IMR-90 (cell line): Measurements from ENCODE around the gene SLC6A16. TPM values are rescaled to one million over a fixed set of nuclear protein-coding genes. Genes with fewer than 3 reads are reported as not detected.

Source experiments
- ATAC-seq: fragments of 200-7000 bp; cut with Tn5 transposase; 2 replicates; pipeline ENCODE4 v1.9.1; 2020; ENCODE audit warnings: low read depth, mild to moderate bottlenecking, moderate library complexity
- BruUV-seq: library from RNA; stranded (reverse); fragments of 400-500 nt; replicated peaks from 2 replicates; lab custom pipeline; 2021; lab: Mats Ljungman, UMichigan
- CTCF ChIA-PET: fragments of 300-600 bp; formaldehyde crosslinking; extraction: SDS; loops from one replicate; lab custom pipeline; 2021; ENCODE audit warnings: antibody characterized with exemption; lab: Yijun Ruan, JAX
- POLR2A ChIA-PET: fragments of 300-600 bp; sonication (Branson Sonifier 250); formaldehyde crosslinking; loops from one replicate; lab custom pipeline; 2022; ENCODE audit warnings: antibody characterized with exemption; ENCODE audit not compliant: unreplicated experiment; lab: Charles Lee
- DNase-seq: peaks from one replicate; pipeline ENCODE4 v3.0.0; 2013
- H2AFZ ChIP-seq: replicated peaks from 2 replicates; pipeline ENCODE3; 2013; ENCODE audit warnings: low read length, mild to moderate bottlenecking; ENCODE audit not compliant: poor library complexity
- H2AK5ac ChIP-seq: 2 replicates; pipeline ENCODE4 v1.6.1; 2013; ENCODE audit warnings: low read depth, low read length, inconsistent platforms
- H2AK9ac ChIP-seq: replicated peaks from 2 replicates; pipeline ENCODE3; 2013; ENCODE audit warnings: mild to moderate bottlenecking, low read depth, low read length, moderate library complexity; ENCODE audit not compliant: poor library complexity
- H2BK120ac ChIP-seq: 2 replicates; pipeline ENCODE4 v1.6.1; 2013; ENCODE audit warnings: low read depth, low read length, inconsistent platforms
- H2BK15ac ChIP-seq: 3 replicates; pipeline ENCODE4 v1.6.1; 2013; ENCODE audit warnings: low read depth, low read length, inconsistent platforms
- H2BK20ac ChIP-seq: 2 replicates; pipeline ENCODE4 v1.6.1; 2013; ENCODE audit warnings: low read depth, mild to moderate bottlenecking, inconsistent platforms, low read length, moderate library complexity
- H2BK5ac ChIP-seq: 2 replicates; pipeline ENCODE4 v1.6.1; 2013; ENCODE audit warnings: mild to moderate bottlenecking, low read depth, low read length, inconsistent platforms; ENCODE audit not compliant: poor library complexity, severe bottlenecking
- H3K14ac ChIP-seq: replicated peaks from 2 replicates; pipeline ENCODE4 v1.6.1; 2013; ENCODE audit warnings: low read depth, low read length, inconsistent platforms
- H3K18ac ChIP-seq: 2 replicates; pipeline ENCODE4 v1.6.1; 2013; ENCODE audit warnings: low read depth, low read length, control low read depth
- H3K23ac ChIP-seq: 2 replicates; pipeline ENCODE4 v1.6.1; 2013; ENCODE audit warnings: low read depth, low read length, inconsistent platforms
- H3K27ac ChIP-seq: 2 replicates; pipeline ENCODE4 v1.5.1; 2013; ENCODE audit warnings: mild to moderate bottlenecking, control low read depth, low read length; ENCODE audit not compliant: insufficient read depth
- H3K27me3 ChIP-seq: 2 replicates; pipeline ENCODE4 v1.6.1; 2013; ENCODE audit warnings: low read length; ENCODE audit not compliant: control insufficient read depth, insufficient read depth
- H3K36me3 ChIP-seq: 2 replicates; pipeline ENCODE4 v1.6.1; 2013; ENCODE audit warnings: low read length, mixed read lengths; ENCODE audit not compliant: control insufficient read depth, insufficient read depth
- H3K4ac ChIP-seq: 2 replicates; pipeline ENCODE4 v1.6.1; 2013; ENCODE audit warnings: low read depth, low read length, inconsistent platforms
- H3K4me1 ChIP-seq: 2 replicates; pipeline ENCODE4 v1.6.1; 2013; ENCODE audit warnings: low read length, mixed read lengths; ENCODE audit not compliant: control insufficient read depth, insufficient read depth
- H3K4me2 ChIP-seq: 2 replicates; pipeline ENCODE4 v1.6.1; 2013; ENCODE audit warnings: low read depth, mild to moderate bottlenecking, control low read depth, low read length, moderate library complexity
- H3K4me3 ChIP-seq: 2 replicates; pipeline ENCODE4 v1.5.1; 2013; ENCODE audit warnings: low read depth, mild to moderate bottlenecking, control low read depth, low read length, moderate library complexity; ENCODE audit not compliant: insufficient read depth
- H3K56ac ChIP-seq: 2 replicates; pipeline ENCODE4 v1.6.1; 2013; ENCODE audit warnings: low read length, inconsistent platforms; ENCODE audit not compliant: insufficient read depth; ENCODE audit errors: extremely low read depth
- H3K79me1 ChIP-seq, 2 experiments: 2 replicates each; pipeline ENCODE4 v1.6.1; 2013; ENCODE audit warnings: low read length in 2 of 2, inconsistent platforms in 1 of 2, low read depth in 1 of 2
- H3K9ac ChIP-seq: 2 replicates; pipeline ENCODE4 v1.6.1; 2013; ENCODE audit warnings: low read depth, low read length, control low read depth
- H3K9me1 ChIP-seq: 2 replicates; pipeline ENCODE4 v1.6.1; 2013; ENCODE audit warnings: low read length, inconsistent platforms; ENCODE audit not compliant: insufficient read depth
- H3K9me3 ChIP-seq: 2 replicates; pipeline ENCODE4 v1.6.1; 2013; ENCODE audit warnings: low read length; ENCODE audit not compliant: control insufficient read depth, insufficient read depth
- H4K20me1 ChIP-seq: 2 replicates; pipeline ENCODE4 v1.6.1; 2013; ENCODE audit warnings: low read length, inconsistent platforms; ENCODE audit not compliant: insufficient read depth
- H4K5ac ChIP-seq: 2 replicates; pipeline ENCODE4 v1.6.1; 2013; ENCODE audit warnings: mild to moderate bottlenecking, low read depth, low read length, control low read depth
- H4K8ac ChIP-seq, 2 experiments: 2 replicates each; pipeline ENCODE4 v1.6.1; 2013; ENCODE audit warnings: low read depth in 2 of 2, low read length in 2 of 2, control low read depth in 1 of 2, inconsistent platforms in 1 of 2
- H4K91ac ChIP-seq: 2 replicates; pipeline ENCODE4 v1.6.1; 2013; ENCODE audit warnings: low read depth, low read length, inconsistent platforms; ENCODE audit not compliant: insufficient read depth
- BHLHE40 ChIP-seq: fragments of 150-350 bp; IDR thresholded peaks from 2 replicates; pipeline ENCODE4 v1.6.1; 2016; ENCODE audit warnings: mild to moderate bottlenecking, low read depth, low read length
- CEBPB ChIP-seq: IDR thresholded peaks from 2 replicates; pipeline ENCODE4 v1.6.1; 2012; ENCODE audit warnings: low read depth, low read length, improper control_type of control experiment
- CHD1 ChIP-seq: IDR thresholded peaks from 2 replicates; pipeline ENCODE4 v1.6.1; 2012; ENCODE audit warnings: low read depth, low read length, improper control_type of control experiment
- MAFK ChIP-seq: IDR thresholded peaks from 2 replicates; pipeline ENCODE4 v1.6.1; 2012; ENCODE audit warnings: low read depth, low read length, improper control_type of control experiment
- MXI1 ChIP-seq: IDR thresholded peaks from 2 replicates; pipeline ENCODE4 v1.6.1; 2012; ENCODE audit warnings: low read depth, mild to moderate bottlenecking, low read length, moderate library complexity, borderline replicate concordance
- NFE2L2 ChIP-seq: fragments of 150-350 bp; IDR thresholded peaks from 2 replicates; pipeline ENCODE4 v1.6.1; 2016; ENCODE audit warnings: low read depth, mild to moderate bottlenecking, low read length
- POLR2A ChIP-seq: IDR thresholded peaks from 2 replicates; pipeline ENCODE4 v1.6.1; 2012; ENCODE audit warnings: mild to moderate bottlenecking, low read depth, low read length
- RAD21 ChIP-seq: IDR thresholded peaks from 2 replicates; pipeline ENCODE4 v1.6.1; 2012; ENCODE audit warnings: low read length, improper control_type of control experiment
- RFX5 ChIP-seq: IDR thresholded peaks from 2 replicates; pipeline ENCODE4 v1.8.0; 2012; ENCODE audit warnings: low read depth, mild to moderate bottlenecking, low read length, moderate library complexity
- SMC3 ChIP-seq: fragments of 150-350 bp; IDR thresholded peaks from 2 replicates; pipeline ENCODE4 v1.6.1; 2016; ENCODE audit warnings: low read depth, mild to moderate bottlenecking, antibody characterized with exemption, low read length, moderate library complexity
- USF2 ChIP-seq: fragments of 150-350 bp; IDR thresholded peaks from 2 replicates; pipeline ENCODE4 v1.6.1; 2017; ENCODE audit warnings: mild to moderate bottlenecking, antibody characterized with exemption, low read length, low read depth
- WGBS, 2 experiments: methylation state at CpG; one replicate each; pipeline versions ENCODE4 v1.1.5 to v1.1.7; 2013; ENCODE audit warnings: missing lambda C conversion rate in 2 of 2; ENCODE audit not compliant: insufficient read length in 1 of 2; ENCODE audit errors: extremely low coverage in 2 of 2; 5-methylcytosine and 5-hydroxymethylcytosine counted together
- dilution Hi-C: fragments of 300-500 bp; cut with HindIII; formaldehyde crosslinking; loops from one replicate; pipeline ENCODE4 v1.14.3; 2018; ENCODE audit warnings: low sequenced_read_pairs; ENCODE audit not compliant: unreplicated experiment
- in situ Hi-C: fragments of 300-500 bp; cut with MboI; formaldehyde crosslinking; loops from 3 replicates; pipeline ENCODE4 v1.14.3; 2019; ENCODE audit warnings: low sequenced_read_pairs, inconsistent platforms, mixed read lengths
- intact Hi-C: fragments of 100-400 bp; cut with micrococcal nuclease; formaldehyde crosslinking; loops from 2 replicates; pipeline ENCODE4 v1.10.0; 2022
- polyA plus RNA-seq, 3 experiments: library from polyadenylated mRNA; depleted of rRNA; stranded (reverse); fragments of >200 nt; gene quantifications; 2 replicates each; pipeline ENCODE4 v1.2.3, GENCODE V29; 2012; ENCODE audit warnings: low replicate concordance in 1 of 3
- total RNA-seq: library from RNA; depleted of rRNA; stranded (reverse); fragments of >200 nt; gene quantifications from 2 replicates; pipeline ENCODE4 v1.2.3, GENCODE V29; 2012
- TF ChIP-seq, protein P1 (sequence below): conservative IDR thresholded peaks from 2 replicates; pipeline ENCODE4 v1.5.1; 2012; ENCODE audit warnings: mild to moderate bottlenecking, low read depth, low read length, improper control_type of control experiment

SLC6A16 gene
- total and polyA plus RNA-seq, 2 of the 4 experiments (the other 2 are of a cell fraction): 0.18 to 0.89 TPM

GRCh38 chr19:49294401-49294800, 30.6 kb downstream of the SLC6A16 start:
- ChIA-PET CTCF (interaction anchor here (0.6 kb wide), 1 partner anchor 32 kb away, joined by 3 read pairs; no protein-coding TSS in a partner anchor), POLR2A (no interaction called here)
- Histone ChIP-seq H2AK9ac (no peak overlapping the region), H3K18ac (no peak overlapping the region), H3K4ac (no peak overlapping the region), H2BK15ac (no peak overlapping the region), H2AK5ac (no peak overlapping the region), H3K79me1 (no peaks in the 10 kb centered on the region), H2BK120ac (no peak overlapping the region), H4K5ac (no peak overlapping the region), H3K27ac (no peak overlapping the region), H2BK5ac (no peak overlapping the region), H3K9me1 (no peaks in the 10 kb centered on the region), H3K4me3 (no peak overlapping the region), H2BK20ac (no peak overlapping the region), H3K36me3 (no peaks in the 10 kb centered on the region; the same call in 1 of the 2 replicates), H4K20me1 (no peaks in the 10 kb centered on the region), H3K14ac (no peak overlapping the region), H3K9me3 (no peaks in the 10 kb centered on the region), H2AFZ (no peak overlapping the region), H3K4me1 (no peaks in the 10 kb centered on the region), H3K9ac (no peak overlapping the region), H4K91ac (no peak overlapping the region), H3K23ac (no peak overlapping the region), H3K27me3 (no peaks in the 10 kb centered on the region), H4K8ac (no peak overlapping the region), H3K56ac (no peak overlapping the region), H3K4me2 (no peak overlapping the region)
- TF ChIP-seq MAFK: no peak
- TF ChIP-seq RAD21: no peak
- no peak for TF ChIP-seq USF2
- no peak for TF ChIP-seq SMC3
- TF ChIP-seq POLR2A: no peak
- TF ChIP-seq BHLHE40: no peak
- TF ChIP-seq, protein P1, sequence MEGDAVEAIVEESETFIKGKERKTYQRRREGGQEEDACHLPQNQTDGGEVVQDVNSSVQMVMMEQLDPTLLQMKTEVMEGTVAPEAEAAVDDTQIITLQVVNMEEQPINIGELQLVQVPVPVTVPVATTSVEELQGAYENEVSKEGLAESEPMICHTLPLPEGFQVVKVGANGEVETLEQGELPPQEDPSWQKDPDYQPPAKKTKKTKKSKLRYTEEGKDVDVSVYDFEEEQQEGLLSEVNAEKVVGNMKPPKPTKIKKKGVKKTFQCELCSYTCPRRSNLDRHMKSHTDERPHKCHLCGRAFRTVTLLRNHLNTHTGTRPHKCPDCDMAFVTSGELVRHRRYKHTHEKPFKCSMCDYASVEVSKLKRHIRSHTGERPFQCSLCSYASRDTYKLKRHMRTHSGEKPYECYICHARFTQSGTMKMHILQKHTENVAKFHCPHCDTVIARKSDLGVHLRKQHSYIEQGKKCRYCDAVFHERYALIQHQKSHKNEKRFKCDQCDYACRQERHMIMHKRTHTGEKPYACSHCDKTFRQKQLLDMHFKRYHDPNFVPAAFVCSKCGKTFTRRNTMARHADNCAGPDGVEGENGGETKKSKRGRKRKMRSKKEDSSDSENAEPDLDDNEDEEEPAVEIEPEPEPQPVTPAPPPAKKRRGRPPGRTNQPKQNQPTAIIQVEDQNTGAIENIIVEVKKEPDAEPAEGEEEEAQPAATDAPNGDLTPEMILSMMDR: no peak
- no peak for TF ChIP-seq CHD1
- TF ChIP-seq NFE2L2: no peak
- no peak for TF ChIP-seq MXI1
- no peak for TF ChIP-seq RFX5
- TF ChIP-seq CEBPB: no peak
- ATAC-seq (no peak), DNase-seq (no peak)
- dilution Hi-C loops: no loop called here
- intact Hi-C loops: no loop called here
- no TSS peak for BruUV-seq
- in situ Hi-C loops: no loop called here
- WGBS, 2 experiments: no CpG with 5 or more reads among the region's 6 CpGs
